Measurements from ENCODE around the gene GSTO1.
"Not testable (repeated sequence)": the region's sequence is repeated elsewhere in the genome, so short reads cannot be mapped to it uniquely, and the experiment has no call there.

GSTO1 gene

DNA sequence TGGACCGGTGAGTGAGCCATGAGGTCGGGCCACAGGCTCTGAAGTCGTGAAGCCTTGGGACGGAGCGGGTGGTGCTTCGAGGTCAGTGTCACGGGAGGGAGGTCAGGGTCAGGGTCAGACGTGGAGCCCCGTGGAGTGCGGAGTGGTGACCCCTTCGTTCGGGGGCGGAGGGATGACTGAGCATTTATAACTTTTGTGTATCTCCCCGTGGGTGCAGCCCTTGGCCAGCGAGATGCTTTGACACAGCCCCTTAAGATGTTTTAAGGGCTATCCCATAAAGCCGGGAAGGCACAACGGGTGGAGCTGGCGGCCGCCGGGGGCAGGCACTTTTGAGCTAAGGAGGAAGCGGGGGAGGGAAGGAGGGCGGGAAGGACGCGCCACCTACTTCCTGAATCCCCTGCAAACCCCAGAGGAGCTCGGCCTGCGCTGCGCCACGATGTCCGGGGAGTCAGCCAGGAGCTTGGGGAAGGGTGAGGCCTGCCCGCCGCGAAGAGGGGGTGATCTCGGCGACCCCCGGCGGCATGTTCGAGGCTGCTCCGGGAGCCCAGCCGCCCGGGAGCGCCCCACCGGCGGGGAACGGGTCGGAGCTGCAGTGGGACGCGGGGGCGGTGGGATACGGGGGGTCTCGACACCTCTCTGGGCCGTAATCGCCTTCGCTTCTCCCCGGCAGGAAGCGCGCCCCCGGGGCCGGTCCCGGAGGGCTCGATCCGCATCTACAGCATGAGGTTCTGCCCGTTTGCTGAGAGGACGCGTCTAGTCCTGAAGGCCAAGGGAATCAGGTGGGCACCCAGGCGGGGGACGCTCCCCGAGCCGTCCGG is at the start of gene GSTO1:
Gene GSTO1 (plus strand): TSS at position 400 of the 818 bp plus-strand sequence. CDS start 37 bp downstream, at position 437.
- DNase-seq = no peak

DNA sequence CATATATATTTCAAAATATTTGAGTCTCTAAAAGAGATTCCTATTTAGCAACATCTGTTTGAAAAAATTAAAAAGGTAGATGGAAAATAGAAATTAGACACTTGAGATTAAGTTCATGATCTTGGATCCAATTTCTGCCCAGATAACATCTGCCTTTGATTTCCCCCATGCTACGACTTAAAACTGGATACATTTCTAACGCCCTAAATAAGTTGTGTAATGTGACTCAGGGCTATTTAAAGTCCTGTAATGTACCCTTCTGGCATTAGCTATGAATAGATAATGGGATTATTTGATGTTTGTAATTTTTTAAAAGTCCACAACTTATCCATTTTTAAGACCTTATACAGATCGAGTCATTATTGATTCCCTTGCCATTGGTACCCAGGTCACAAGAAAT is 46.0 kb upstream of the GSTO1 start:
- DNase-seq = no peak

DNA sequence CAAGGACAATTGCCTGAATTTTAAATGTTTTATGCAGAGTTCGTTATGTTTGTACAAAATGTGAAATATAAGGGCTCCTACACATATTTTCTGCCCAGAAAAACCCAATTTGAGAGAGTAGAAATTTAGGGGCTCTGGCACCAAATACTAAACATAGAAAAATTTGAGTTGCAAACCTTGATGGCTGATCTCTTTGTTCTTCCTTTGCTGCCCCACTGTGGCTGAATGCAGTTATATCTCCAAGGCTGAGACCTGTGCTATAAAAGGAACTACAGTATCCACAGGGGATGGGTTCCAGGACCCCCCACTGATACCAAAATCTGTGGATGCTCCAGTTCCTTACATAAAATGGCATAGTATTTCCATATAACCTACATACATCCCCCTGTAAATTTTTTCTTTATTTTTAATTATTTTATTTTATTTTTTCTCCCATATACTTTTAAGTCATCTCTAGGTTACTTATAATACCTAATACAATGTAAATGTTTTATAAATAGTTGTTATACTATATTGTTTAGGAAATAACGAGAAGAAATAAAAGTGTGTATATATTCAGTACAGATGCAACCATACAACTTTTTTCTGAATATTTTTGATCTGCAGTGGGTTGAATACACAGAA is 45.0 kb upstream of the GSTO1 start:
- DNase-seq = no peak

DNA sequence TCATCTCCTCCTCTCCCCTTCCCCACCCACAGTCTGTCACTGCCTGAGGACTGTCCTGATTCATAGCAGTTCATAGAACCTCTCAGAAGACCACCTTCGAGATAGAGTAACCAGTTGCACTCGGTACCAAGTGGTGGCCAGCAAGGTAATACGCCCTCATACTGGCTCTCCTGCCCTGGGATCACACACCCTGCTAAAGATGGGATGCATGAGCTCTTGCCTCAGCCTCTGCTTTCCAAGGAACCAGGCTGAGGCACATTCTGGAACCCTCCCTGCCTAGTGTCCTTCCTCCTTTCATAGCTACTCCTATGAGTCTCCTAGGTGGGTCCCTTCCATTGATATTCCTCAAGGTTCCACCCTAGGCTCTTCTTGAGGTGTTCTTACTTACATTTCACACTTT is 38.1 kb upstream of the GSTO1 start:
- DNase-seq = no peak

DNA sequence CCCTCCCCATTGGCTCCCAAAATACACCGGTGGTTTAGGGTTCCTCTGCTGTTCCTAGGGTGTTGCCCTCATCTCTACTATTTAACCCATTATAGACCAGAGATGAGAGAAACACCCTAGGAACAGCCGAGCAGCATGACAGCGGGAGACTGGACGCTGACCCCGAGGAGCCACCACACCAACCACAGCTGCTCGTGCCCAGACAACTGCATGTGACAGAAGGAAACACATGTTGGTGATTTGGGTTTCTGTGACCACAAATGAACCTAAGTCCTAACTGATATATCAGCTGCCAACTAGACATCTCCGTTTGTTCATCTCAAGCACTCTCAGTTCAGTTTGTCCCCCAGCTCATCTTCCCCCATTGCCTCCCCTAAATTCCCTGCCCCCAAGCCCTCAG is 35.9 kb upstream of the GSTO1 start:
- DNase-seq = no peak

DNA sequence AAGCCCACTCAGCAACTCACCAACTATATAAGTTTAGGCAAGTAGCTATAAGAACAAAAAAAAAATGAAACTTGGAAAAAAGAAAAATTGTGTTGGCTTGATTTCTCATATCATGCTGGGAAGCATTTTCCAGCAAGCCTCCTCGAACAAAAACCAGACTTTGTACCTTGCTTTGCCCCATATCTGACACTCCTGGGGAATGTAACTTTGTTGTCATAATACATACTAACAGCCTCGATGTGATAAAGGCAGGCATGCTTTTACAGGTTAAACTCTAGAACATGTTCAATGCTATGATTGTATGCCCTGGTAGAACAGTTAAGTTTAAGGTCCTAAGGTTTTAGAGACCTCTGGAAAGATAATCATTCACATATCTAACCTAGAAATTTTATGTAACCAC is 34.2 kb upstream of the GSTO1 start:
- DNase-seq = no peak

DNA sequence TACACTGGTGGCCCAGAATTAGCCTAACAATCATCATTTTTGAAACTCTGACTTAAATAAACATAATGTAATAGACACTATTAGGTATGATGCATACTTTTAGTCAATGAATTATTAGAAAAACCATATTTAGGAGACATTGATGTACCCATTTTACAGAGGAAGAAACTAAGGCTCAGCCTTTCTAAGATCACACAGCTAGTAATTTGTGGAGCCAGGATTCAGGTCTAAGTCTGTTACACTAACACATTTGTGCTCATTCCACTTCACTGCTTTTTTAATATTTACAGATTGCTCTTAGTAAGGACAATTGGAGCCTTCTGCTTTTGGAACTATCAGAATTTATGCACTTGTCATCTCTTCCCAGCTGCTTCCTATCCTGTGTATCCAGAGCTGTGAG is 31.4 kb upstream of the GSTO1 start:
- DNase-seq = no peak

DNA sequence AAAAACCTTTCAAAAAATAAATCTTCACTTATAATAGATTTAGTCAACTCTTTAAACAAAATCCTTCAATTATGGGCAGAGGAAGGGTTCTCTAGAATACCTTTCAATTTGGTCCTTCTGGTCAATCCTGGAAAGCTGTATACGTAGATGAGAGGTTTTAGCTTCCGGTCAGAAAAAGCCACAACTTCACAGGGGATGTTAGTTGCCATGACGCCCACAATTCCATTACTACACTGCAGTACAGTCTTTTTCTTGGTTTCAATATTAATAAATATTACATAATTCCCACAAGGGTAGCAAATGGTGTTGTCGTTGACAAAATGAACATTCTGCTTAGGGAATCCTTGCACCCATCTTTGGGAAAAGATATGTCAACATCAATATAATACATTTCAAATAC is 24.2 kb upstream of the GSTO1 start:
- no peak for DNase-seq

DNA sequence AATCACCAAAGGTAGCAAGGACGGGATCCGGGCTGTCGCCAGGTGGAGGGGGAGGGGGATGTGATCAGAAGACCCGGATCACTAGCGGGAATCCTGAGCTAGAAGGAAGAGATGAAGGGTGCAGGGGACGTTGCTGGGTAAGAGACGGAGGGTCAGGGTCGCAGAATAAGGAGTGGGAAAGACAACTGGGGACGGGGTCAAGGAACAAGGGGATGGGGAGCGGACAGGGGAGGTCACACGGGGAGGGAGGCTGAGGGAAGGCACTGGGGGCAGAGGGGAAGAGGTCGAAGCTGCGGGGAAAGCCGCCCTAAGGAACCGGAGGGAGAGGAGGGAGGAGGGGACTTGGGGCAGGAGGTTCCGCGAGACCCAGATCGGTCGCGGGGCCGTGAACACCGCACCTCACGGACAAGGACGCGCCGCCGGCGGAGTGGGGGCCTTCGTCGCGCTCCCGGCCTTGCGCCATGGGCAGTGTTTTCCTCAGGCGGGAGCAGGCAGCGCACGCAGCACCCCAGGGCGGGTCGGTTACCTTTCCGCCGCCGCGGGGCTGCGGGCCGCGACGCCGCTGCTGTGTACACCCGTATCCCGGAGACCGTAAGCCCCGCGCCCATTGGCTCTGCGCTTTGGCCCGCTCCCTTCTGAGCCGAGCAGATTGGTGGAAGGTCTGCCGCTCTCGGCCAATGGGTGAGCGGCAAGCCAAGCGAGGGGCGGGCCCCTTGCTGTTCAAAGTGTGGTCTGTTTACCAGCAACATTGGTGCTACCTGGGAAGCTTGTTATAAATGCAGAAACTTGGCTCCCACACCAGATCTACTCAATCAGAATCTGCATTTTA is 22.7 kb upstream of the GSTO1 start, which contains the start of gene CFAP43:
Gene CFAP43 (minus strand): TSS at position 581 of the 829 bp plus-strand sequence. CDS start 118 bp downstream, at position 463.
- peak; percentile 64 for DNase-seq

DNA sequence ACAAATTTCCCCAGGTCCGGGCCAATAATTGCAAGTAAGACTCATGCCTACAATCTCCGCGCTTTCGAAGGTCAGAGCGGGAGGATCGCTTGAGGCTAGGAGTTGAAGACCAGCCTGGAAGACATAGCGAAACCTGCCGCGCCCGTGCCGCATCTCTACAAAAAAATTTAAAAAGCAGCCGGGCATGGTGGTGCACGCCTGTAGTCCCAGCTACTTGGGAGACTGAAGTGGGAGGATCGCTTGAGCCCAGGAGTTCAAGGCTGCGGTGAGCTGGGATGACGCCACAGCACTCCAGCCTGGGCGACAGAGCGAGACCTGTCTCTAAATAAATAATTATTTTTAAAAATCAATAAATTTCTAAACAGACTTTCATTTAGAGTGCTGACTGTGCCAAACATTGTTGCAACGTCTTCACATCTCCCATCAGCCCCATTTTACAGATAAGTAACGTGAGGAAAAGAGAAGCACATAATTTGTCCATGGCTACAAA is 22.0 kb upstream of the GSTO1 start:
- DNase-seq = no peak

DNA sequence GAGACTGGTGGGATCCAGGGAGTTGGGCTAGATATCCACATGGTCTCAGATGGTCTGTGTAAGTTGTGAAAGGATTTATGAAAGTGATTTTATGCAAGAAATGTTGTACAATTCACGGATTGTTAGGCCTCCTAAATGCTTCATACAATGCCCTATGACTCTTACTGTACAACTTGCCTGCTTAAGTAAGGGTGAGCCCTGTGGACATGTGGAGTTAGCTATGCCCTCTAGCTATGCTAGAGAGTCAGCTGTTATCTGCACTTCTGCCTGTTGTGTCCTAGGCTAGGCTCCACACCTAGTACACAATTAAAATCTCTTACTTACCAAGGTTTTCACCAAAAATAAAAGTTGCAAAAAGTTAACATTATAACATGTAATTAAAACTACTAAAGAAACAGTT is 20.9 kb upstream of the GSTO1 start:
- no peak for DNase-seq

DNA sequence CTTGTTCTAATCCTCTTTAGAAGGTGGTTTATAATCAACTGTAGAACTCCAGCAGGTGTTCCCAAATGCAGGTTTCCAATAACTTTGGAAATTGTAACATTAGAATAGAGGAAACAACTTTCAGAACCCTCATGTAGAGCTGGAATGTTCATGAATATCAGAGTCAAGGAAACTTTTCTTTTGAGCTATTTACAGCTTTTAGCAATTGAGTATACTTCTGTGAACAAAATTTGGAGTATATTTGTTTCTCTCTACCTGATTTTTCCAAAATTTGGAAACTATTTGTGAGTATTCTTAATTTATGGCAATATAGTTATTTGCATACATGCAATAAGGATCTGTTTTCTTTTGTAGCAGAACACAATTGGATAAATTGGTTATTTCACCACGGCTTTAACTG is 19.8 kb upstream of the GSTO1 start:
- DNase-seq = no peak

DNA sequence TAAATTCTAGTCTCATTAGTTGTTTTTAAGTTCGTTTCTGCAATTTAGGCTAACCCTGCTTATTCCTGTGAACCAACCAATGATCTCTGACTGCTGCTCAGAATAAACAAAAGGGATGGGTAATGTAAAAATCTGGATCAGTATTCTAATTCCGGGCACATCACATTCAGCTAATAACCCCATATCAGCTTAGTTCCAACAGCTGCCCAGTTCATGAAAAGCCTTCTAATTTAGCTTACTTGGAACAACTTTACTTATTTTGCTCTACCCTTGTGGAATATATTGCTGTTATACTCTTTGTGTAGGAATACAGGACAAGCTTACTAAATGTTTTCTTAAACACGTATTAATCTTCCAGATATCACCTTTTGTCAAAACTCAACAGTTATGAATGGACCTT is 18.9 kb upstream of the GSTO1 start:
- no peak for DNase-seq

DNA sequence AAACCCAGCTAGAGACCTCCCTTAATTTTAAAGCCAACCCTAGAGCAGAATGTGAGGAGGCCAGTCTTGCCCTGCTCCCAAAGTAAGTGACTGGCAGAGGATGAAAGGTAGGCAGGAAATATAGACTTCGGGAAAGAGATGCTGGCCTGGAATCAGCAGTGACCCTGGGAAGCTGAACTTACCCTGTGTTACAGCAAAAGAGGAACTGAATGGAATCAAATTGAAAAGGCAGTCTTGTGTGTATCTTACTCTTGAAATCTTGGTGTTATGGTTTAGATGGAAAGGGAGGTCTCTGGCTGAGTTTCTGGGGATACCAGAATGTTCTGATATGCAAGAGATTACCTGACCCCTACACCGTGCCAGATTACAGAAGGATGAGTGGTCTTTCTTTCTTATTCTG is 14.6 kb upstream of the GSTO1 start:
- DNase-seq = no peak

DNA sequence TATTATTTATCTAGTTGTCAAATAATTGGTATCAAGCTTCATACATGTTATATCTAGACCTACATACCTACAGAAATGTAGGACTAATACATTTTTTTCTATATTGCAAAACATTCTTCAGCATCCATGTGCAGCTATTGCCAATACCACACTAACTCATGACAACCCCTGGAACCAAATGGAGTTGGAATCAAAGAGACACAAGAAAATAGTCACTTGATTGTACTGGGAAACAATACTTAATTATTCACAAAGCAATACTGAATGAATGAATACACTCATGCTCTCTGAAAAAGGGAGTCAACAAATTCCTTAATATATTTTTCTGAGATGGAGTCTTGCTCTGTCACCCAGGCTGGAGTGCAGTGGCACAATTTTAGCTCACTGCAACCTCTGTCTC is 12.1 kb upstream of the GSTO1 start:
- DNase-seq = no peak

DNA sequence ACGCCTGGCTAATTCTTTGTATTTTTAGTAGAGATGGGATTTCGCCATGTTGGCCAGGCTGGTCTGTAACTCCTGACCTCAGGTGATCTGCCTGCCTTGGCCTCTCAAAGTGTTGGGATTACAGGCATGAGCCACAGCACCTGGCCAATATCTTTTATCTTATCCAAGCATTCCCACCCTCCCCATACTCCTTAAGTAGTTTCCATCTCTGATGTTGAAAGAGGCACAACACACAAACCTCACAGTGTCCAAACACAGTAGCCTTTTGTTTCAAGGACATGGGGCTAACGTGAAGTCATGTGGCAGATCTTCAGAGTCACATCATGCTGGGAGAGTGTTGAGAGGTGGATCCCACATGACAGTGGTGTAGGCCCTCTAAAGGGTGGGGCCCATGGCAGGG is 11.7 kb upstream of the GSTO1 start:
- DNase-seq = not testable (repeated sequence)

DNA sequence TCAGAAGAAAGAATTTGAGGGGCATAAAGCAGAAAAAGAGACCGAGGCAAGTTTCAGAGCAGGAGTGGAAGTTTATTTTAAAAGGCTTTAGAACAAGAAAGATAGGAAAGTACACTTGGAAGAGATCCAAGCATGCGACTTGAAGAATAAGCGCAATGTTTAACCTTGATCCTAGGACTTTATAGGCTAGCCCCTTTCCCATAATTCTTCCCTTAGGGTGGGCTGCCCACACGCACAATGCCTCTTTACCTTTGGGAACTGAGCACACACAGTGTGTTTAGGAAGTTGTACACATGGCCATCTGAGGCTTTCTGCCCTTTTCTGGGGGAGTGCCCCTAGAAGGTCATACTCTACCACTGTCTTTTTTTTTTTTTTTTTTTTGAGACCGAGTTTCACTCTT is 11.2 kb upstream of the GSTO1 start:
- no peak for DNase-seq

DNA sequence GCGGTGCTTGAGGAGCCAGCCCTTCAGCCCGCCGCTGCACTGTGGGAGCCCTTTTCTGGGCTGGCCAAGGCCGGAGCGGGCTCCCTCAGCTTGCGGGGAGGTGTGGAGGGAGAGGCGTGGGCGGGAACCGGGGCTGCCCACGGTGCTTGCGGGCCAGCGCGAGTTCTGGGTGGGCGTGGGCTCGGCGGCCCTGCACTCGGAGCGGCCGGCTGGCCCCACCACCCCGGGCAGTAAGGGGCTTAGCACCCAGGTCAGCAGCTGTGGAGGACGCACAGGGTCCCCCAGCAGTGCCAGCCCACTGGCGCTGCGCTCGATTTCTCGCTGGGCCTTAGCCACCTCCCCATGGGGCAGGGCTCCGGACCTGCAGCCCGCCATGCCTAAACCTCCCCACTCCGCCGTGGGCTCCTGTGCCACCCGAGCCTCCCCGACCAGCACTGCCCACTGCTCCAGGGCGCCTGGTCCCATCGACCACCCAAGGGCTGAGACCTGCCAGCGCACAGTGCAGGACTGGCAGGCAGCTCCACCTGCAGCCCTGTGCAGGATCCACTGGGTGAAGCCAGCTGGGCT is 9.5 kb upstream of the GSTO1 start:
- no peak for DNase-seq

DNA sequence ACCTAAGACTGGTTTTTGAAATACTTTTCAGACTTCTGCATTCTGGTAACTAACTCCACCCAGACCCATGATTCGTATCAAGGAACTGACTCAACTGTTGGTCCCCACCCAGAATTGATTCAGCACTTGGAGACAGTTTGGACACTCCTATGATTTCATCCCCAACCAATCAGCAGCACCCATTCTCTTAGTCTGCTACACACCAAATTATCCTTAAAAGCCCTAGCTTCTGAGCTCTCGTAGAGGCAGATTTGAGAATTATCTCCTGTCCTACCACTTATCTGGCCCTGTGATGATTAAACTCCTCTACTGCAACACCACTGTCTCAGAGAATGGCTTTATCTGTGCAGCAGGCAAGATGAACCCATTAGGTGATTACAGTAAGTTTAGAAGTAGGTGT is 7.7 kb upstream of the GSTO1 start:
- DNase-seq = no peak

DNA sequence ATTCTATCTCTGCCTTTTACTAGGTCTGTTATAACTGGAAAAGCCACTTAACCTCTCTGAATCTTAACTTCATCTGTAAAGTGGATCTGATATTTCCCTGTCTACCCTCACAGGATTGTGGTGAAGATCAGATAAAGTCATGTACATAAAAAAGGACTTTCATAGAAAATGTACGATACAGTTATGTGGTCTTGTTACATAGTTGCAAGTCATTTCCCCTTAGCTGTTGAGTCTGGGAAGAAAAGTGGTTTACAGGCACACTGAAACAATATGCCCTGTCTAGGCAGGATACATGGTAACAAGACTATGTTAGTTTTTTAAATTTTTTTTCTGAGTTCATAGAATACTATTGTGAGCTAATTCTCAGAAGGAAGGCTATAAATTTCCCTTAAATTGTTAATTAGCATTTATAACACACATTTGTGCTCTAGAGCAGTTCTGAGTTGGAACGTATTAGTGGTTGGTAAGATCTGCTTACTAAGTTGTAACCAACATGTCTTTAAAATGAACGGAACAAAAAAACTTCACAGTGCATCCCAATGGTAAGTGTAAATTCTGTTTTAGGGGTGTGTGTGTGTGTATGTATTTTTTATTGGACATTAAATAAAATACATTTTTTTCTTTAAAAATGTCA is 7.1 kb upstream of the GSTO1 start:
- DNase-seq = no peak

DNA sequence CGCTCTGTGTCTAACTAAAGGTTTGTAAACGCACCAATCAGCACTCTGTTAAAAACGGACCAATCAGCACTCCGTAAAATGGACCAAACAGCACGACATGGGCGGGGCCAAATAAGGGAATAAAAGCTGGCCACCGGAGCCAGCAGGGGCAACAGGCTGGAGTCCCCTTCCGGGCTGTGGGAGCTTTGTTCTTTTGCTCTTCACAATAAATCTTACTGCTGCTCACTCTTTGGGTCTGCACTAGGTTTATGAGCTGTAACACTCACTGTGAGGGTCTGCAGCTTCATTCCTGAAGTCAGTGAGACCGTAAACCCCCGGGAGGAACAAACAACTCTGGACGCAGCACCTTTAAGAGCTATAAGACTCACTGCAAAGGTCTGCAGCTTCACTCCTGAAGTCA is 5.8 kb upstream of the GSTO1 start:
- DNase-seq = not testable (repeated sequence)

DNA sequence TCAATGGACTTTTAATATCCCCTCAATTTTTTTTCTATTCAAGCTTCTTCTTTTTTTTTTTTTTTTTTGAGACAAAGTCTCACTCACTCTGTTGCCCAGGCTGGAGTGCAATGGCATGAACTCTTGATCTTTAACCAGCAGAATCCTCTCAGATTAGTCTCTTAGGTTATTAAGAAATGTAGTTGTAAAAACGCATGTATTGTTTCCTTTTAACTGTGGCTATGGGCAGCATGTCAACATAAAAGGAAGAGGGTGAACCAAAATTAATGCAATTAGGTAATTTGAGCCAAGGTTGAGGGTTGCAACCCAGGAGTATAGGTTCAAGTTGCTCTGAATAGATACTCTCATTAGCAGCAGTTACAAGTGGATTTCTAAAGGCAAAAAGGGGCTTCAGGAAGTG is 4.3 kb upstream of the GSTO1 start:
- DNase-seq = no peak

DNA sequence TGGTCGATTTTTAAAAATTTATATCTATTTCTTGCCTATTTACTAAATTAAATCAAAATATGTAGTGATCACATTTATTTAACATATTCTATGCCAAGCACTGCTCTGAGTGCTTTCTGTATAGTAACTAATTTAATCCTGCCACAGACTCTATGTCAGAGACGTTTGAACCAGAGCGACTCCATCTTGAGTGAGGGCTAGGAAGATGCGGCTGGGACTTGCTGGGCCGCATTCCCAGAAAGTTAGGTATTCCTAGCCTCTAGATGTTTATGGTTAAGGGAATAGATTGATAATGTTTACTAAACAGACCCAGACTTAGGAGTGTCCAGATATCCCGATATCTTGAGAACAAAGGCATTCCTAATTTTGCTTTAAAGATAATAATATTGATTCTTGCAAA is 3.2 kb upstream of the GSTO1 start:
- DNase-seq = no peak

All from cortex of kidney (tissue), 1 donor.